Right lobe of liver (tissue), 6 donors: Measurements from ENCODE around the gene BTG1. TPM values are rescaled to one million over a fixed set of nuclear protein-coding genes. Genes with fewer than 3 reads are reported as not detected.

Experiments used
- ATAC-seq, 4 donors: fragments of 200-7000 bp; cut with Tn5 transposase; one replicate each; pipeline ENCODE4 v1.9.1; 2020; ENCODE audit warnings: mild to moderate bottlenecking in 4 of 4, moderate library complexity in 4 of 4
- DNase-seq, 3 donors: peaks; one replicate each; pipeline ENCODE4 v3.0.0-alpha.2; 2020
- H3K27ac ChIP-seq, 3 donors: fragments of 200-600 bp; one replicate each; pipeline ENCODE4 v1.8.0; 2022
- H3K27me3 ChIP-seq, 2 donors: fragments of 200-600 bp; one replicate each; pipeline ENCODE4 v1.8.0; 2022
- H3K36me3 ChIP-seq, 4 donors: fragments of 200-600 bp; sonication (generic) in 1 of 4; one replicate each; pipeline versions ENCODE4 v1.5.1 to v1.8.0; 2017 to 2022; ENCODE audit warnings: control low read depth in 1 of 4
- H3K4me1 ChIP-seq, 4 donors: fragments of 200-600 bp; sonication (generic) in 1 of 4; one replicate each; pipeline versions ENCODE4 v1.5.1 to v1.8.0; 2017 to 2022; ENCODE audit warnings: control low read depth in 1 of 4
- H3K4me3 ChIP-seq, 3 donors: fragments of 200-600 bp; one replicate each; pipeline ENCODE4 v1.8.0; 2022
- H3K9me3 ChIP-seq, 4 donors: fragments of 200-600 bp; sonication (generic) in 1 of 4; one replicate each; pipeline versions ENCODE4 v1.5.1 to v1.8.0; 2017 to 2022; ENCODE audit warnings: control low read depth in 1 of 4
- CTCF ChIP-seq, 4 donors: fragments of 200-600 bp in 3 of 4; fragments of 450-650 bp in 1 of 4; IDR thresholded peaks; one replicate each; pipeline versions ENCODE4 v1.5.1 to v1.8.0; 2016 to 2022; ENCODE audit warnings: antibody characterized with exemption in 4 of 4, mild to moderate bottlenecking in 2 of 4
- POLR2A ChIP-seq: fragments of 450-650 bp; IDR thresholded peaks from one replicate; pipeline ENCODE4 v1.6.1; 2017; ENCODE audit warnings: antibody characterized with exemption, mild to moderate bottlenecking
- WGBS: methylation state at CpG from one replicate; pipeline ENCODE4 v1.1.6; 2018; ENCODE audit warnings: low coverage, low lambda C conversion rate; ENCODE audit not compliant: insufficient coverage; ENCODE audit errors: missing lambda C conversion rate; 5-methylcytosine and 5-hydroxymethylcytosine counted together
- intact Hi-C, 2 donors: fragments of 100-400 bp; cut with DNase I; formaldehyde crosslinking; loops; one replicate each; pipeline versions ENCODE4 v1.11.2 to v1.14.1; 2022
- long read RNA-seq: library from polyadenylated mRNA; unstranded; transcript quantifications from one replicate; pipeline ENCODE4 v2.0.0, GENCODE V29; 2019
- total RNA-seq, 6 experiments: library from RNA; depleted of rRNA in 2 of 6; stranded (reverse); fragments of >200 nt in 2 of 6; fragmentation: NEBNext Ultra II Directional in 3 of 6; extraction: Animal tissue kit (Norgen Biotek cat#: 25700) in 3 of 6; gene quantifications; one replicate each; pipeline versions ENCODE4 v1.1.0 to v1.2.4, GENCODE V29; 2016 to 2023
- donor health status: DM: no; HTN: yes; CAD: no.
- donor health status: DM: no; HTN: no; CAD: no.
- donor health status: DM: no; HTN: no; CAD: no.
- donor health status: DM: no; HTN: yes; CAD: no.
- donor health status: DM: no; HTN: yes; CAD: no.

BTG1 gene, protein sequence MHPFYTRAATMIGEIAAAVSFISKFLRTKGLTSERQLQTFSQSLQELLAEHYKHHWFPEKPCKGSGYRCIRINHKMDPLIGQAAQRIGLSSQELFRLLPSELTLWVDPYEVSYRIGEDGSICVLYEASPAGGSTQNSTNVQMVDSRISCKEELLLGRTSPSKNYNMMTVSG
- total RNA-seq, result 100 to 1,000 TPM in 1 of 6 experiments, 10 to 100 TPM in 5; 23.4 to 129 (median 52.8) TPM
- long read RNA-seq, full-length matches to known transcripts, result 3 of 3 reads
- long read RNA-seq, partial matches to known transcripts, result 0 of 3 reads
- long read RNA-seq, other reads (novel, unspliced or antisense), result 0 of 3 reads

DNA sequence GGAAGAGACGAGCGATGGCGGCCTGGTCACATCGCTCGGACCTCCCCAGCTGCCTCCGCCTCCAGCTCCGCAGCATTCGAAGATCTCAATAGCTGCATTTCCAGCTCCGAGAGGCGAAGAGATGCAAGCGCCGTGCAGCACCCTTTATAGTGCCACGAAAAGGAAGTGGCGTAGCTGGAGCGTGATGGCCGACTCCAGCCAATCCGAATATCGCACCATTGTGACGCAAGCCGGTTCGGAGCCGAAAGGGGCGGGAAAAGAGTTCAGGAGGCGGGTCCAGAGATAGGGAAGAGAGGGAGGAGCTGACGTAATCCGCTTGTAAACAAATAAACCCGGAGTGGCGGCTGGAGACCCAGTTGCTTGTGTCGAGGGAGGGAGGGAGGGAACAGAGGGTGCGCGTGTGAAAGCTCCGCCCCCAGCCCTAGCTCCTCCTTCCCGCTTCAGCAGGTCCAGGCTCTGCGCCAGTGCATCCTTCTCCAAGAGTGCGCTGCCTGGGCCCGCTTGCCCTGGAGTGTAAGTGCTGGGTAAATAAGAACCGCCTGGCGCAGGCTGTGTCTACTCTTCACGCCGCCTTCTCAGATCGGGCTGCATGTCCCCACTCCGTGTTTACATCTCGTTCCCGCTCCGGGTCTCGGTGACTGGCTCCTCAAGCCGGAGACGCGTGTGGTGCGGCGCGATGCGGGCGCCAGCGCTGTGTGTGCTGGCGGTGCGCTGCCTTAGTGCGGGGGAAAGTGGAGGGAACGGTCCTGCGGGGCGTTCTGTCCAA, at the start of gene BTG1:
TSS of gene BTG1 (minus strand) at position 116 of the 766 bp plus-strand sequence. CDS start 311 bp downstream, outside the sequence.
- DNase-seq (peak; percentile 98 to 100 (median 99)), ATAC-seq (peak; percentile 79 to 91 (median 84))
- intact Hi-C loops, result no loop called here
- Histone ChIP-seq H3K4me1 (peaks cover 0 to 7% (median 0%) of the 10 kb centered on the region in 4 donors), H3K36me3 (peaks cover 0 to 20% (median 3%) of the 10 kb centered on the region in 4 donors), H3K27ac (peak within 1 kb of the TSS; percentile 99 to 100 (median 100)), H3K9me3 (no peaks in the 10 kb centered on the region), H3K4me3 (peak within 1 kb of the TSS; percentile 76 to 81 (median 78)), H3K27me3 (no peaks in the 10 kb centered on the region)
- under 1% methylated on average over 42 of the region's 61 CpGs for WGBS
- TF ChIP-seq CTCF (IDR thresholded peaks at IDR 0.05), result no peak
- peak; percentile 98 for TF ChIP-seq POLR2A

GRCh38 chr12:92194561-92194960, 48.9 kb upstream of the BTG1 start:
- DNase-seq (no peak), ATAC-seq (no peak)
- intact Hi-C loops, result no loop called here
- TF ChIP-seq POLR2A (no peak), CTCF (IDR thresholded peaks at IDR 0.05) (no peak)
- Histone ChIP-seq H3K27ac (no peak overlapping the region), H3K4me1 (no peaks in the 10 kb centered on the region), H3K36me3 (no peaks in the 10 kb centered on the region), H3K4me3 (no peak overlapping the region), H3K27me3 (no peaks in the 10 kb centered on the region), H3K9me3 (no peaks in the 10 kb centered on the region)
- WGBS, result 95% methylated on average over 4 of the region's 4 CpGs

DNA sequence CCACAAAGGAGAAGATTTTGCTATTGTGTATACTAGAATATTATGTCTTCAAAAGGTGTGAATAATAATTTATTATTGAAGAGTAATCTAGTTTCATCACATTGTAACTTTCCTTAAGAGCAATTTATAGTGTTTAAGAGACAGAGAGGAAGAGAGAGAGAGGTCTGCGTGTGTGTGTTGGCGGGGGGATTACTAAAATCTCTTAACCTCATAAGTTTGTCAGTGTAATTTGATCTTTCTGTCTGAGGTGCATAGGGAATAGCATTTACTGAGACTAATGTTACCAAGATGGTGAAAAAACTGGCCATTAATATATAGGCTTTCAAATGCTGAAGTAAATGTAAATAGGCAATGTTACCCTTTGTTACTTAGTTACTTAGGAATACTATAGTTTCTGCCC, 48.2 kb upstream of the BTG1 start:
- TF ChIP-seq CTCF (IDR thresholded peaks at IDR 0.05) (no peak), POLR2A (no peak)
- Histone ChIP-seq H3K36me3 (no peaks in the 10 kb centered on the region), H3K9me3 (no peaks in the 10 kb centered on the region), H3K4me1 (no peaks in the 10 kb centered on the region), H3K4me3 (no peak overlapping the region), H3K27ac (no peak overlapping the region), H3K27me3 (no peaks in the 10 kb centered on the region)
- ATAC-seq, result no peak
- DNase-seq, result no peak
- 88% methylated on average over 2 of the region's 2 CpGs for WGBS
- intact Hi-C loops, result no loop called here

DNA sequence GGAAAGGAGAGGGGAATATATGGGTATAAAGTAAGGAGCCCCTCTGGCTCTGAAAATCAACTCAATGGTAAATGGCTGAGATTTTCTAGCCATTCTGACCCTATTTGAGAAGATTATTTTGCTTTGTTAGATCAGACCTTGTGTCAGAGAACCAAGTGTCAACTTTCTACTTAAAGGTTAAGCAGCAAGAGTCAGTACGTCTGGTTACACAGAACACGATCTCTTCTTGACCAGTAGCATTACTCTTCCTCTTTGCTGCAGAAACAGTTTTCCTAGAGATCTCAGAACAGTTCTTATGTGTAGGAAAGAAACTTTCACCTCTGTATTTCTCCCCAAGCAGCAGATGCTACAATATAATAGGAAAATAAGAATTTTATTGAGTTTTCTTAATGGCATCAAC, 47.4 kb upstream of the BTG1 start:
- Histone ChIP-seq H3K27me3 (no peaks in the 10 kb centered on the region), H3K36me3 (no peaks in the 10 kb centered on the region), H3K27ac (no peak overlapping the region), H3K4me3 (no peak overlapping the region), H3K9me3 (no peaks in the 10 kb centered on the region), H3K4me1 (no peaks in the 10 kb centered on the region)
- WGBS, result 47% methylated on average over 2 of the region's 2 CpGs
- intact Hi-C loops, result no loop called here
- TF ChIP-seq CTCF (IDR thresholded peaks at IDR 0.05) (no peak), POLR2A (no peak)
- DNase-seq, result no peak
- ATAC-seq, result no peak
